Nephron progenitor cell (in vitro differentiated cells): ENCODE data around the gene PLLP.
"Not testable (repeated sequence)": the region's sequence is repeated elsewhere in the genome, so short reads cannot be mapped to it uniquely, and the experiment has no call there.

Experiments used
- DNase-seq: peaks from one replicate; pipeline ENCODE4 v3.0.0; 2021
- H3K27ac Mint-ChIP-seq: 2 replicates; pipeline ENCODE4 v1.8.0; 2021; ENCODE audit warnings: mild to moderate bottlenecking, moderate library complexity, mixed read lengths
- H3K27me3 Mint-ChIP-seq: 2 replicates; pipeline ENCODE4 v1.8.0; 2021; ENCODE audit warnings: mild to moderate bottlenecking, low read depth, mixed read lengths; ENCODE audit not compliant: poor library complexity
- H3K36me3 Mint-ChIP-seq: 2 replicates; pipeline ENCODE4 v1.8.0; 2021; ENCODE audit warnings: low read depth, mixed read lengths
- H3K4me1 Mint-ChIP-seq: 2 replicates; pipeline ENCODE4 v1.8.0; 2021; ENCODE audit warnings: mixed read lengths
- H3K4me3 Mint-ChIP-seq: 2 replicates; pipeline ENCODE4 v1.8.0; 2021; ENCODE audit warnings: mild to moderate bottlenecking, moderate library complexity, mixed read lengths
- H3K9me3 Mint-ChIP-seq: 2 replicates; pipeline ENCODE4 v1.8.0; 2021; ENCODE audit warnings: mild to moderate bottlenecking, moderate library complexity, mixed read lengths
- CTCF ChIP-seq: fragments of 200-600 bp; sonication (generic); IDR thresholded peaks from 2 replicates; pipeline ENCODE4 v1.5.0; 2021; ENCODE audit warnings: antibody characterized with exemption

PLLP gene

DNA sequence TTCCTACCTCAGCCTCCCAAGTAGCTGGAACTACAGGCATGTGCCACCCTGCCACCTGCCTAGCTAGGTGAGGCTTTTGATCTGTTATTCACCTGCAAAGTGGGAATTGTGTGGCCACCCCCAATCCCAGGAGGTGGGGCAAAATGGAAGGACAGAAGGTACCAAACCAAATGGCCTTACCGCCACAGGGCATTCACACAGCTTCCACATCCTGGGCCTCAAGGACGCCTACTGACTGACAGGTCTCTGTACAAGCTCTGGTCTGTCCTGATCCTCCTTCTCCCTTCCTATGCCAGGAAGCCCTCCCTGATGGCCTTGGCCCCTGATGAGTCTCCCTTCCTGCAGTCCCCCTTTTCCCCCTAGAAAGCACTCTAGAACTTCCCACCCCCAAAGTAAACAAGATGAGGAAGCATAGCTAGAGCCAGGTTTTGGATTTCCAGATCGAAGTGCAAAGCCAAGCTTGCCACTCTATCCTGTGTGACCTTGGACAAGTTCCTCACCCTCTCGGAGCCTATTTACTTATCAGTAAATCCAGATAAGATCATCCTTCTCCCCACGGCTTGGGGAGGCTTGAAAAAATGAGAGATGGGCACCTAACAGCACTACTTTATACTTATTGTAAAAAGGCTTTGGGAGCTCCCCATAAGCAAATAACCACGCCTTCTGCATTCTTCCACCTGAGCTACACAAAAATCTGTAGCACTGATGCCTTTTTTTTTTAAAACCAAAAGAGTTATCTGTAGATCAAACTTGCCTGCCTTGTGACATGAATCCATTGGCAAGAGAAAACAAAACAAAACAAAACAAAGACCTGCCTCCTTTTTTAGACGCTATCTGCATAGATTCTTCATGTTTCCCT lies 4.5 kb downstream of the PLLP start:
- H3K9me3 Mint-ChIP-seq: no peaks in the 10 kb centered on the region
- no peak overlapping the region for H3K27ac Mint-ChIP-seq
- H3K4me1 Mint-ChIP-seq: no peaks in the 10 kb centered on the region
- H3K27me3 Mint-ChIP-seq: peaks cover 76% of the 10 kb centered on the region
- TF ChIP-seq CTCF: no peak
- no peak overlapping the region for H3K4me3 Mint-ChIP-seq
- DNase-seq: no peak
- H3K36me3 Mint-ChIP-seq: no peaks in the 10 kb centered on the region

- H3K36me3 Mint-ChIP-seq: no peaks in the 10 kb centered on the region
- DNase-seq: no peak
- no peak overlapping the region for H3K27ac Mint-ChIP-seq
- no peaks in the 10 kb centered on the region for H3K4me1 Mint-ChIP-seq
- TF ChIP-seq CTCF: no peak
- no peak overlapping the region for H3K4me3 Mint-ChIP-seq
- H3K9me3 Mint-ChIP-seq: no peaks in the 10 kb centered on the region
- peaks cover 62% of the 10 kb centered on the region for H3K27me3 Mint-ChIP-seq
These were observed 6.0 kb downstream of the PLLP start for GRCh38 chr16:57278494-57278893.

DNA sequence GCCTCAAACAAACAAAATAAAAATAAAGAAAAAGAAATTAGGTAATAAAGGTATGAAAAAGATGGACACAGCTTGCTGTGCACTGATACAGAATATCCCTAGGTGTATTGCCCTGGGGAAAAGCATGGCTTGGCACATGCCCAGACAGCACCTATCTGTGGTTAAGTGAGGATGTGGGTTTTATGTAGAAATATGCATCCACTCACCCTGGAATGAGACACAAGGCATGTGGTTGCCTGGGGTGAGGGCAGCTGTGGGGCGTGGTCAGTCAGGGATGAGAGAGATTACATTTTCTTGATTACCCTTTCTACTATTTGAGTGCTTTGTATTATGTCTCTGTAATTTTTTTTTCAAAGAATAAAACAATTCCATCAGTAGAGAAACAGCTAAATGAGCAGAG lies 6.9 kb downstream of the PLLP start:
- H3K27ac Mint-ChIP-seq: peak overlapping the region; percentile 4
- no peak for TF ChIP-seq CTCF
- peaks cover 53% of the 10 kb centered on the region for H3K27me3 Mint-ChIP-seq
- no peaks in the 10 kb centered on the region for H3K36me3 Mint-ChIP-seq
- H3K9me3 Mint-ChIP-seq: no peaks in the 10 kb centered on the region
- H3K4me3 Mint-ChIP-seq: no peak overlapping the region
- DNase-seq: no peak
- H3K4me1 Mint-ChIP-seq: no peaks in the 10 kb centered on the region

- Mint-ChIP-seq H3K4me1 (no peaks in the 10 kb centered on the region), H3K9me3 (no peaks in the 10 kb centered on the region), H3K36me3 (no peaks in the 10 kb centered on the region), H3K27ac (no peak overlapping the region), H3K27me3 (peaks cover 43% of the 10 kb centered on the region), H3K4me3 (no peak overlapping the region)
- no peak for DNase-seq
- no peak for TF ChIP-seq CTCF
These were observed 7.9 kb downstream of the PLLP start for GRCh38 chr16:57276596-57276995.

GRCh38 chr16:57275946-57276345 lies 8.5 kb downstream of the PLLP start:
- not testable (repeated sequence) for H3K4me1 Mint-ChIP-seq, H3K9me3 Mint-ChIP-seq, H3K27ac Mint-ChIP-seq, H3K4me3 Mint-ChIP-seq, H3K36me3 Mint-ChIP-seq, DNase-seq
- peaks cover 36% of the 10 kb centered on the region for H3K27me3 Mint-ChIP-seq

GRCh38 chr16:57273826-57274225 lies 10.6 kb downstream of the PLLP start:
- peaks cover 25% of the 10 kb centered on the region for H3K27me3 Mint-ChIP-seq

More at GRCh38 chr16:57273826-57274225, 10.6 kb downstream of the PLLP start:
- TF ChIP-seq CTCF: no peak
- H3K27ac Mint-ChIP-seq: no peak overlapping the region
- no peaks in the 10 kb centered on the region for H3K4me1 Mint-ChIP-seq
- no peak for DNase-seq
- H3K36me3 Mint-ChIP-seq: no peaks in the 10 kb centered on the region
- no peak overlapping the region for H3K4me3 Mint-ChIP-seq
- H3K9me3 Mint-ChIP-seq: no peaks in the 10 kb centered on the region
